NT2/D1 (cell line): ENCODE data around the gene TMPO.
A peak's percentile ranks its signal among the peaks of the same experiment; 100 is the strongest.
"Not testable (repeated sequence)": the region's sequence is repeated elsewhere in the genome, so short reads cannot be mapped to it uniquely, and the experiment has no call there.

Experiments
- DNase-seq: peaks from one replicate; pipeline ENCODE4 v3.0.0-alpha.2; 2011; ENCODE audit warnings: low read depth, low spot score
- H3K27me3 ChIP-seq: 2 replicates; pipeline ENCODE4 v1.6.0; 2011; ENCODE audit warnings: mild to moderate bottlenecking; ENCODE audit not compliant: insufficient read length, insufficient read depth
- H3K36me3 ChIP-seq: 2 replicates; pipeline ENCODE4 v1.6.1; 2011; ENCODE audit warnings: mild to moderate bottlenecking, low read length, mixed read lengths; ENCODE audit not compliant: insufficient read depth, insufficient read length
- H3K4me1 ChIP-seq: 2 replicates; pipeline ENCODE4 v1.5.1; 2011; ENCODE audit not compliant: insufficient read depth, insufficient read length
- H3K4me3 ChIP-seq: 2 replicates; pipeline ENCODE4 v1.5.1; 2011; ENCODE audit warnings: low read depth; ENCODE audit not compliant: insufficient read length
- H3K9ac ChIP-seq: 2 replicates; pipeline ENCODE4 v1.6.0; 2011; ENCODE audit warnings: low read depth; ENCODE audit not compliant: insufficient read length
- H3K9me3 ChIP-seq: 2 replicates; pipeline ENCODE4 v1.5.1; 2011; ENCODE audit warnings: mild to moderate bottlenecking, low read length; ENCODE audit not compliant: insufficient read depth
- SUZ12 ChIP-seq: IDR thresholded peaks from 2 replicates; pipeline ENCODE4 v1.6.1; 2011; ENCODE audit not compliant: insufficient read length, insufficient read depth; ENCODE audit errors: extremely low read depth
- YY1 ChIP-seq: IDR thresholded peaks from 2 replicates; pipeline ENCODE4 v1.6.1; 2011; ENCODE audit not compliant: insufficient read length, insufficient read depth
- ZNF274 ChIP-seq: IDR thresholded peaks from 2 replicates; pipeline ENCODE4 v1.6.1; 2011; ENCODE audit warnings: mild to moderate bottlenecking, low read depth, low read length

The TMPO gene

GRCh38 chr12:98593351-98594049 is 78.1 kb downstream of the TMPO start, which contains the start of gene SLC25A3:
Gene SLC25A3, plus strand, starts transcription at chr12:98593686. Its CDS starts 293 bp downstream, at chr12:98593979.
- Histone ChIP-seq H3K36me3 (peaks cover 47% of the 10 kb centered on the region), H3K9ac (peak within 1 kb of the TSS; percentile 100), H3K9me3 (no peaks in the 10 kb centered on the region), H3K4me1 (no peaks in the 10 kb centered on the region), H3K4me3 (peak within 1 kb of the TSS; percentile 100), H3K27me3 (no peaks in the 10 kb centered on the region)
- TF ChIP-seq ZNF274 (no peak), YY1 (peak; percentile 61)
- peak; percentile 97 for DNase-seq

GRCh38 chr12:98594050-98594835 is 78.9 kb downstream of the TMPO start:
- Histone ChIP-seq H3K4me1 (no peaks in the 10 kb centered on the region), H3K9ac (peak overlapping the region; percentile 100), H3K9me3 (no peaks in the 10 kb centered on the region), H3K4me3 (peak overlapping the region; percentile 100), H3K27me3 (no peaks in the 10 kb centered on the region), H3K36me3 (peaks cover 53% of the 10 kb centered on the region)
- DNase-seq, result no peak
- TF ChIP-seq ZNF274 (no peak), YY1 (no peak), SUZ12 (no peak)

GRCh38 chr12:98595243-98595988 is 80.0 kb downstream of the TMPO start:
- H3K9ac ChIP-seq, result peak overlapping the region; percentile 14
- H3K4me1 ChIP-seq, result no peaks in the 10 kb centered on the region
- H3K36me3 ChIP-seq, result peaks cover 65% of the 10 kb centered on the region
- no peak for DNase-seq
- H3K4me3 ChIP-seq, result peak overlapping the region; percentile 100
- no peak for TF ChIP-seq YY1
- TF ChIP-seq ZNF274, result no peak
- no peak for TF ChIP-seq SUZ12
- no peaks in the 10 kb centered on the region for H3K27me3 ChIP-seq
- no peaks in the 10 kb centered on the region for H3K9me3 ChIP-seq

GRCh38 chr12:98597313-98597712 is 81.9 kb downstream of the TMPO start:
- H3K36me3 ChIP-seq, result peaks cover 83% of the 10 kb centered on the region
- DNase-seq, H3K4me1 ChIP-seq, H3K9me3 ChIP-seq, H3K9ac ChIP-seq, H3K4me3 ChIP-seq, H3K27me3 ChIP-seq: not testable (repeated sequence)
